H1 (cell line): ENCODE data around the gene CDR2.

Source experiments
- ASH2L ChIP-seq: fragments of 200-600, 300-600 bp; sonication (generic); IDR thresholded peaks from one replicate; pipeline ENCODE4 v1.7.1; 2017; ENCODE audit warnings: low read length
- BRCA1 ChIP-seq: IDR thresholded peaks from 2 replicates; pipeline ENCODE4 v1.6.1; 2012; ENCODE audit warnings: low read depth, low read length, improper control_type of control experiment
- CBX5 ChIP-seq: fragments of 300-800, 300-1000 bp; sonication (generic); IDR thresholded peaks from 2 replicates; pipeline ENCODE4 v1.7.1; 2016; ENCODE audit warnings: antibody characterized with exemption, low read length, low read depth
- CBX8 ChIP-seq: fragments of 300-800, 300-1000 bp; sonication (generic); IDR thresholded peaks from 2 replicates; pipeline ENCODE4 v1.7.1; 2016; ENCODE audit warnings: low read depth, low read length, borderline replicate concordance
- GABPA ChIP-seq: IDR thresholded peaks from 2 replicates; pipeline ENCODE4 v1.6.1; 2011; ENCODE audit warnings: mild to moderate bottlenecking, low read length, moderate library complexity, borderline replicate concordance; ENCODE audit not compliant: insufficient read depth
- JUND ChIP-seq: IDR thresholded peaks from 2 replicates; pipeline ENCODE4 v1.6.1; 2011; ENCODE audit warnings: mild to moderate bottlenecking, improper control_type of control experiment, low read length
- KDM1A ChIP-seq: fragments of 200-600, 300-600 bp; sonication (generic); IDR thresholded peaks from 2 replicates; pipeline ENCODE4 v1.7.1; 2016; ENCODE audit warnings: mild to moderate bottlenecking, low read length, borderline replicate concordance
- NRF1 ChIP-seq: IDR thresholded peaks from 2 replicates; pipeline ENCODE4 v1.6.1; 2011; ENCODE audit warnings: mild to moderate bottlenecking, low read depth, low read length, improper control_type of control experiment
- POLR2A ChIP-seq, 2 experiments: IDR thresholded peaks; 1 replicate in 1 of 2; 2 replicates in 1 of 2; pipeline ENCODE4 v1.6.1; 2011; ENCODE audit warnings: low read depth in 2 of 2, low read length in 2 of 2, mild to moderate bottlenecking in 2 of 2; ENCODE audit errors: control extremely low read depth in 1 of 2
- SIX5 ChIP-seq: IDR thresholded peaks from 2 replicates; pipeline ENCODE4 v1.6.1; 2011; ENCODE audit warnings: mild to moderate bottlenecking, low read depth, low read length
- TAF7 ChIP-seq: optimal IDR thresholded peaks from 2 replicates; pipeline ENCODE3; 2011; ENCODE audit warnings: low read depth, mild to moderate bottlenecking, inconsistent platforms, low read length, moderate library complexity, borderline replicate concordance
- TF ChIP-seq, protein P1 (sequence below), 3 experiments: IDR thresholded peaks; 1 replicate in 2 of 3; 2 replicates in 1 of 3; pipeline versions ENCODE4 v1.5.1 to v1.6.1; 2011; ENCODE audit warnings: low read length in 3 of 3, mild to moderate bottlenecking in 3 of 3, inconsistent platforms in 2 of 3, low read depth in 1 of 3, moderate library complexity in 1 of 3; ENCODE audit not compliant: insufficient read depth in 1 of 3; ENCODE audit errors: control extremely low read depth in 1 of 3

DNA sequence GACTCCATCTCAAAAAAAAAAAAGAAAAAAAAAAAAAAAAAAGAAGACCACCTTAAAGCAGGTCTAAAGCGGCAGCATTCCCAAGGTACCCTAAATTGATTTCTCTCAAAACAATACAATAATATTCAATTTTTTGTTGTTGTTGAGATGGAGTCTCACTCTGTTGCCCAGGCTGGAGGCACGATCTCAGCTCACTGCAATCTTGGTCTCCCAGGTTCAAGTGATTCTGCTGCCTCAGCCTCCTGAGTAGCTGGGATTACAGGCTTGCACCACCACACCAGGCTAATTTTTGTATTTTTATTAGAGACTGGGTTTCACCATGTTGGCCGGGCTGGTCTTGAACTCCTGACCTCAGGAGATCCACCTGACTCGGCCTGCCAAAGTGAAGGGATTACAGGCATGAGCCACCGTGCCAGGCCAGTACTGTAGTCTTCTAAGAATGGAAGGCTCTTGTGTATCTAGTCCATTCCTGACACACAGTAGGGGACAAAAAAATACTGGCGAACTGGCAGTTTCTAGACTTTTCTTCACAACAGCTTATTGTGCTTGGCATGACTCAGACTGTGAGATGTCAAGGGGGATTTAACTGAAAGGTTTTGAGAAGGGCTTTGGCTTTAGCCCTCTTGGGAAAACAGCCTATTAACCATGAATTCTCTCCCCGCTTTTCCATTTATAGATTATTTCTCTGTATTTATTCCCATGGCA lies 17.3 kb downstream of the CDR2 start:
- no peak for TF ChIP-seq ASH2L
- TF ChIP-seq CBX5, result no peak
- TF ChIP-seq, protein P1, sequence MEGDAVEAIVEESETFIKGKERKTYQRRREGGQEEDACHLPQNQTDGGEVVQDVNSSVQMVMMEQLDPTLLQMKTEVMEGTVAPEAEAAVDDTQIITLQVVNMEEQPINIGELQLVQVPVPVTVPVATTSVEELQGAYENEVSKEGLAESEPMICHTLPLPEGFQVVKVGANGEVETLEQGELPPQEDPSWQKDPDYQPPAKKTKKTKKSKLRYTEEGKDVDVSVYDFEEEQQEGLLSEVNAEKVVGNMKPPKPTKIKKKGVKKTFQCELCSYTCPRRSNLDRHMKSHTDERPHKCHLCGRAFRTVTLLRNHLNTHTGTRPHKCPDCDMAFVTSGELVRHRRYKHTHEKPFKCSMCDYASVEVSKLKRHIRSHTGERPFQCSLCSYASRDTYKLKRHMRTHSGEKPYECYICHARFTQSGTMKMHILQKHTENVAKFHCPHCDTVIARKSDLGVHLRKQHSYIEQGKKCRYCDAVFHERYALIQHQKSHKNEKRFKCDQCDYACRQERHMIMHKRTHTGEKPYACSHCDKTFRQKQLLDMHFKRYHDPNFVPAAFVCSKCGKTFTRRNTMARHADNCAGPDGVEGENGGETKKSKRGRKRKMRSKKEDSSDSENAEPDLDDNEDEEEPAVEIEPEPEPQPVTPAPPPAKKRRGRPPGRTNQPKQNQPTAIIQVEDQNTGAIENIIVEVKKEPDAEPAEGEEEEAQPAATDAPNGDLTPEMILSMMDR (IDR thresholded peaks at IDR 0.05; ENCODE audit: control extremely low read depth in 1 of 3, insufficient read depth in 1 of 3, low read depth in 1 of 3, low read length in 3 of 3), result no peak
- TF ChIP-seq SIX5, result no peak
- no peak for TF ChIP-seq CBX8
- TF ChIP-seq JUND, result no peak
- no peak for TF ChIP-seq NRF1
- no peak for TF ChIP-seq KDM1A
- no peak for TF ChIP-seq BRCA1
- no peak for TF ChIP-seq TAF7
- TF ChIP-seq POLR2A (IDR thresholded peaks at IDR 0.05; ENCODE audit: control extremely low read depth in 1 of 2, low read depth in 2 of 2, low read length in 2 of 2), result no peak
- no peak for TF ChIP-seq GABPA
